Endodermal cell (in vitro differentiated cells): ENCODE data around the gene CAPN9. TPM values are rescaled to one million over a fixed set of nuclear protein-coding genes. Genes with fewer than 3 reads are reported as not detected.

Experiments
- DNase-seq: peaks from one replicate; pipeline ENCODE4 v3.0.0-alpha.2; 2017
- H3K27ac ChIP-seq: 2 replicates; pipeline ENCODE4 v1.5.1; 2013; ENCODE audit warnings: mild to moderate bottlenecking, low read depth, low read length, moderate library complexity
- H3K27me3 ChIP-seq: 2 replicates; pipeline ENCODE4 v1.6.1; 2013; ENCODE audit warnings: mild to moderate bottlenecking, low read length, moderate library complexity; ENCODE audit not compliant: insufficient read depth, control insufficient read depth, poor library complexity, severe bottlenecking
- H3K36me3 ChIP-seq: 2 replicates; pipeline ENCODE4 v1.7.0; 2013; ENCODE audit warnings: mild to moderate bottlenecking, low read length, moderate library complexity; ENCODE audit not compliant: control insufficient read depth, insufficient read depth
- H3K4me1 ChIP-seq: one replicate; pipeline ENCODE4 v1.7.0; 2013; ENCODE audit warnings: low read length; ENCODE audit not compliant: control insufficient read depth, insufficient read depth
- H3K4me3 ChIP-seq: 2 replicates; pipeline ENCODE4 v1.5.1; 2013; ENCODE audit warnings: mild to moderate bottlenecking, low read length, moderate library complexity
- H3K9ac ChIP-seq: 2 replicates; pipeline ENCODE4 v1.6.1; 2013; ENCODE audit warnings: mild to moderate bottlenecking, low read length, moderate library complexity; ENCODE audit not compliant: poor library complexity, severe bottlenecking; ENCODE audit errors: extremely low read depth
- H3K9me3 ChIP-seq: 2 replicates; pipeline ENCODE4 v1.6.1; 2013; ENCODE audit warnings: mild to moderate bottlenecking, low read length, moderate library complexity; ENCODE audit not compliant: control insufficient read depth
- H3K27ac Mint-ChIP-seq: 2 replicates; pipeline ENCODE4 v1.8.0; 2020; ENCODE audit warnings: mixed read lengths
- H3K27me3 Mint-ChIP-seq: 2 replicates; pipeline ENCODE4 v1.8.0; 2021; ENCODE audit warnings: mild to moderate bottlenecking, mixed read lengths; ENCODE audit not compliant: insufficient read depth
- H3K36me3 Mint-ChIP-seq: 2 replicates; pipeline ENCODE4 v1.8.0; 2020; ENCODE audit warnings: low read depth, mixed read lengths
- H3K4me1 Mint-ChIP-seq: 2 replicates; pipeline ENCODE4 v1.8.0; 2020; ENCODE audit warnings: mixed read lengths
- H3K4me3 Mint-ChIP-seq: 2 replicates; pipeline ENCODE4 v1.8.0; 2020; ENCODE audit warnings: mild to moderate bottlenecking, moderate library complexity, mixed read lengths
- H3K9me3 Mint-ChIP-seq: 2 replicates; pipeline ENCODE4 v1.8.0; 2020; ENCODE audit warnings: mild to moderate bottlenecking, mixed read lengths
- WGBS, 2 experiments: methylation state at CpG; one replicate each; pipeline versions ENCODE4 v1.1.5 to v1.1.7; 2013; ENCODE audit warnings: missing lambda C conversion rate in 2 of 2, mixed read lengths in 1 of 2; ENCODE audit not compliant: insufficient coverage in 1 of 2, insufficient read length in 1 of 2; 5-methylcytosine and 5-hydroxymethylcytosine counted together
- total RNA-seq, 2 donors: library from RNA; stranded (reverse); fragmentation: NEBNext Ultra II Directional in 1 of 2; extraction: Animal tissue kit (Norgen Biotek cat#: 25700) in 1 of 2; gene quantifications; 2 replicates in 1 of 2; 3 replicates in 1 of 2; pipeline ENCODE4 v1.2.1, GENCODE V29; 2021
- TF ChIP-seq, protein P1 (sequence below): fragments of 200-600 bp; sonication (generic); conservative IDR thresholded peaks from 2 replicates; pipeline ENCODE4 v1.5.0; 2021; ENCODE audit warnings: antibody characterized with exemption, mild to moderate bottlenecking

CAPN9 gene
- total RNA-seq, 2 donors from 2014 or later, result 1.1 TPM

DNA sequence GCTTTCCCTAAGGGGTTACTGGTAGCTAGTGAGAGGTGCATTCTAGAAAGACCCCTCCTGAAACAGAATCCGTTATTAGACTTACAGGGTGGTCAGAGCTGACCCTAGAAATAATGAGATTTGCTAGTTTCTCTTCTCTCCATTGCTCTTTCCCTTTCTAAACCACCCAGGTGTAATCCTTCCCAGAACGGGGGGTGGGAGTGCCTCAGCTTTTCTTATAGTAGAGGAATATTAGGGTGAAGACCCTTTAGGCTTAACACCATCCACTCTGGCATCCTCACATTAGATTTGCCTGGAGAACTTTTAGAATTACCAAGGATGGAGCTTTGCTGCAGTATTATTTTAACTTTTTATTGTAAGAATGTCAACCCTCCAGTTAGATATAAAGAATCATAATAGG lies 49.4 kb downstream of the CAPN9 start:
- H3K4me1 ChIP-seq, result peaks cover 4% of the 10 kb centered on the region
- Mint-ChIP-seq H3K4me1 (no peaks in the 10 kb centered on the region), H3K27ac (no peak overlapping the region), H3K36me3 (no peaks in the 10 kb centered on the region), H3K4me3 (no peak overlapping the region), H3K9me3 (no peaks in the 10 kb centered on the region), H3K27me3 (peaks cover 42% of the 10 kb centered on the region)
- no peak overlapping the region for H3K9ac ChIP-seq
- H3K27ac ChIP-seq, result no peak overlapping the region
- no peaks in the 10 kb centered on the region for H3K36me3 ChIP-seq
- TF ChIP-seq, protein P1, sequence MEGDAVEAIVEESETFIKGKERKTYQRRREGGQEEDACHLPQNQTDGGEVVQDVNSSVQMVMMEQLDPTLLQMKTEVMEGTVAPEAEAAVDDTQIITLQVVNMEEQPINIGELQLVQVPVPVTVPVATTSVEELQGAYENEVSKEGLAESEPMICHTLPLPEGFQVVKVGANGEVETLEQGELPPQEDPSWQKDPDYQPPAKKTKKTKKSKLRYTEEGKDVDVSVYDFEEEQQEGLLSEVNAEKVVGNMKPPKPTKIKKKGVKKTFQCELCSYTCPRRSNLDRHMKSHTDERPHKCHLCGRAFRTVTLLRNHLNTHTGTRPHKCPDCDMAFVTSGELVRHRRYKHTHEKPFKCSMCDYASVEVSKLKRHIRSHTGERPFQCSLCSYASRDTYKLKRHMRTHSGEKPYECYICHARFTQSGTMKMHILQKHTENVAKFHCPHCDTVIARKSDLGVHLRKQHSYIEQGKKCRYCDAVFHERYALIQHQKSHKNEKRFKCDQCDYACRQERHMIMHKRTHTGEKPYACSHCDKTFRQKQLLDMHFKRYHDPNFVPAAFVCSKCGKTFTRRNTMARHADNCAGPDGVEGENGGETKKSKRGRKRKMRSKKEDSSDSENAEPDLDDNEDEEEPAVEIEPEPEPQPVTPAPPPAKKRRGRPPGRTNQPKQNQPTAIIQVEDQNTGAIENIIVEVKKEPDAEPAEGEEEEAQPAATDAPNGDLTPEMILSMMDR, result no peak
- no peaks in the 10 kb centered on the region for H3K9me3 ChIP-seq
- H3K4me3 ChIP-seq, result no peak overlapping the region
- peak; percentile 7 for DNase-seq
- WGBS, 2 experiments, result 85% methylated on average over 1 of the region's 2 CpGs; no CpG with 5 or more reads in 1 of the 2 experiments
- no peaks in the 10 kb centered on the region for H3K27me3 ChIP-seq

DNA sequence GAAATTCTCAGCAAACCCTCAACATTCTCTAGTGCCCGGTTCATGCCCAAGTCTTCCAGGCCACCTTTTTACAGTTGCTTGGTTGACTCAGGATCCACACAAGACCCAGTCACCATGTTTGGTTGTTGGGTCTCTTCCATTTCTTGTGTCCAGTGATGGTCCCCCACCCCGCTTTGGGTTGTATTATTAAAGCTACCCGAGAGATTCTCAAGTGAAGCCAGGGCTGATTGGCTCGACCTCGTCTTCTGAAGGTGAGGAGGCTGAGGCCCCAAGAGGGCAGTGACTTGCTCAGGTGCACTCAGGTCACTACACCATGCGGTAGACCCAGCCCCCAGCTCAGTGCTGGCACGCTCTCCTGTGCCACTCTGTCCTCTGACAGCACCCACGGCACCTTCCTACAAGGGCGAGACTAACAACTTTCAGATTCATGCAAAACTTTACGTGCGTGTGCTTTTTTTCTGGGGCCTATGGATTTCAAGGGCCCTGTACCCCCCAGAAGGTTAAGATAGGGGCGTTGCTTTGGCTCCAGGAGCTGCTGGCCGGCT lies 50.3 kb downstream of the CAPN9 start:
- peaks cover 4% of the 10 kb centered on the region for H3K4me1 ChIP-seq
- WGBS, 2 experiments, result 79 to 94% methylated on average over 8 to 13 of the region's 13 CpGs
- peak; percentile 33 for DNase-seq
- Mint-ChIP-seq H3K4me3 (no peak overlapping the region), H3K27ac (no peak overlapping the region), H3K9me3 (no peaks in the 10 kb centered on the region), H3K36me3 (no peaks in the 10 kb centered on the region), H3K27me3 (peaks cover 39% of the 10 kb centered on the region), H3K4me1 (no peaks in the 10 kb centered on the region)
- H3K4me3 ChIP-seq, result no peak overlapping the region
- H3K9ac ChIP-seq, result no peak overlapping the region
- no peaks in the 10 kb centered on the region for H3K27me3 ChIP-seq
- TF ChIP-seq, protein P1, result no peak
- H3K27ac ChIP-seq, result no peak overlapping the region
- H3K36me3 ChIP-seq, result no peaks in the 10 kb centered on the region
- H3K9me3 ChIP-seq, result no peaks in the 10 kb centered on the region

GRCh38 chr1:230797942-230798365 lies 50.8 kb downstream of the CAPN9 start:
- peak; percentile 85 for DNase-seq
- peaks cover 4% of the 10 kb centered on the region for H3K4me1 ChIP-seq
- no peak overlapping the region for H3K4me3 ChIP-seq
- peaks cover 41% of the 10 kb centered on the region for H3K27me3 Mint-ChIP-seq
- no peak overlapping the region for H3K27ac ChIP-seq
- H3K36me3 ChIP-seq, result no peaks in the 10 kb centered on the region
- H3K9me3 ChIP-seq, result no peaks in the 10 kb centered on the region
- no peak overlapping the region for H3K4me3 Mint-ChIP-seq
- no peaks in the 10 kb centered on the region for H3K27me3 ChIP-seq
- no peak overlapping the region for H3K27ac Mint-ChIP-seq
- no peaks in the 10 kb centered on the region for H3K9me3 Mint-ChIP-seq
- H3K9ac ChIP-seq, result no peak overlapping the region
- no peaks in the 10 kb centered on the region for H3K4me1 Mint-ChIP-seq
- TF ChIP-seq, protein P1, result peak; percentile 85
- H3K36me3 Mint-ChIP-seq, result no peaks in the 10 kb centered on the region
- 37 to 41% methylated on average over 5 to 7 of the region's 7 CpGs for WGBS, 2 experiments
